ENCODE results near the gene PAQR5. TPM values are rescaled to one million over a fixed set of nuclear protein-coding genes. Genes with fewer than 3 reads are reported as not detected.

The PAQR5 gene
- total RNA-seq, 1 experiment from 2014 or later, result 9.4 TPM

- peaks cover 4% of the 10 kb centered on the region; the same call in 1 of the 2 replicates for H3K9me3 Mint-ChIP-seq
- peaks cover 28% of the 10 kb centered on the region for H3K4me1 Mint-ChIP-seq
- ChIA-PET POLR2A (no interaction called here), CTCF (interaction anchor here (1.2 to 1.3 kb wide), 2 partner anchors 10 to 66 kb away, joined by 3 to 4 read pairs; no protein-coding TSS in a partner anchor)
- no peak overlapping the region for H3K27ac Mint-ChIP-seq
- H3K27me3 Mint-ChIP-seq (ENCODE audit: low read depth), result no peaks in the 10 kb centered on the region
- no peak for TF ChIP-seq ZNF121 (CRISPR knock-in tag; IDR thresholded peaks at IDR 0.05)
- no peak for TF ChIP-seq ATF1 (CRISPR knock-in tag; IDR thresholded peaks at IDR 0.05)
- TF ChIP-seq, protein P1, sequence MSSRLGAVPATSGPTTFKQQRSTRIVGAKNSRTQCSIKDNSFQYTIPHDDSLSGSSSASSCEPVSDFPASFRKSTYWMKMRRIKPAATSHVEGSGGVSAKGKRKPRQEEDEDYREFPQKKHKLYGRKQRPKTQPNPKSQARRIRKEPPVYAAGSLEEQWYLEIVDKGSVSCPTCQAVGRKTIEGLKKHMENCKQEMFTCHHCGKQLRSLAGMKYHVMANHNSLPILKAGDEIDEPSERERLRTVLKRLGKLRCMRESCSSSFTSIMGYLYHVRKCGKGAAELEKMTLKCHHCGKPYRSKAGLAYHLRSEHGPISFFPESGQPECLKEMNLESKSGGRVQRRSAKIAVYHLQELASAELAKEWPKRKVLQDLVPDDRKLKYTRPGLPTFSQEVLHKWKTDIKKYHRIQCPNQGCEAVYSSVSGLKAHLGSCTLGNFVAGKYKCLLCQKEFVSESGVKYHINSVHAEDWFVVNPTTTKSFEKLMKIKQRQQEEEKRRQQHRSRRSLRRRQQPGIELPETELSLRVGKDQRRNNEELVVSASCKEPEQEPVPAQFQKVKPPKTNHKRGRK (CRISPR knock-in tag; IDR thresholded peaks at IDR 0.05; ENCODE audit: borderline replicate concordance), result no peak
- TF ChIP-seq GABPB1 (CRISPR knock-in tag; IDR thresholded peaks at IDR 0.05), result no peak
- TF ChIP-seq SMAD4 (CRISPR knock-in tag; IDR thresholded peaks at IDR 0.05), result no peak
- TF ChIP-seq ESRRA (CRISPR knock-in tag; IDR thresholded peaks at IDR 0.05; ENCODE audit: borderline replicate concordance), result no peak
- TF ChIP-seq ZNF416 (CRISPR knock-in tag; IDR thresholded peaks at IDR 0.05), result no peak
- TF ChIP-seq ATF6 (CRISPR knock-in tag; IDR thresholded peaks at IDR 0.05), result no peak
- TF ChIP-seq SMAD3 (CRISPR knock-in tag; IDR thresholded peaks at IDR 0.05; ENCODE audit: borderline replicate concordance), result no peak
- TF ChIP-seq E2F1 (CRISPR knock-in tag; IDR thresholded peaks at IDR 0.05), result no peak
- TF ChIP-seq IRF2 (CRISPR knock-in tag; IDR thresholded peaks at IDR 0.05; ENCODE audit: borderline replicate concordance, low read depth), result no peak
- no peak for TF ChIP-seq FOXK1 (CRISPR knock-in tag; IDR thresholded peaks at IDR 0.05)
- no peak for DNase-seq (ENCODE audit: low spot score)
- no peak for ATAC-seq
- H3K4me3 Mint-ChIP-seq, result no peak overlapping the region
- peaks cover 3% of the 10 kb centered on the region; the same call in 1 of the 2 replicates for H3K36me3 Mint-ChIP-seq
These were observed 30.0 kb downstream of the PAQR5 start for GRCh38 chr15:69328739-69329138.

GRCh38 chr15:69337138-69337537, 38.4 kb downstream of the PAQR5 start:
- Mint-ChIP-seq H3K4me3 (no peak overlapping the region), H3K9me3 (peaks cover 19% of the 10 kb centered on the region), H3K27me3 (ENCODE audit: low read depth) (no peaks in the 10 kb centered on the region), H3K27ac (no peak overlapping the region), H3K36me3 (peaks cover 23% of the 10 kb centered on the region), H3K4me1 (peaks cover 11% of the 10 kb centered on the region)
- no peak for DNase-seq (ENCODE audit: low spot score)
- ChIA-PET CTCF (no interaction called here), POLR2A (no interaction called here)
- no peak for ATAC-seq
- TF ChIP-seq ZNF671 (CRISPR knock-in tag; IDR thresholded peaks at IDR 0.05) (no peak), GRHL2 (CRISPR knock-in tag; IDR thresholded peaks at IDR 0.05; ENCODE audit: insufficient replicate concordance, severe bottlenecking) (no peak), ETV6 (CRISPR knock-in tag; IDR thresholded peaks at IDR 0.05) (no peak), ZNF138 (CRISPR knock-in tag; conservative IDR thresholded peaks at IDR 0.05) (no peak)
- TF ChIP-seq, protein P2, sequence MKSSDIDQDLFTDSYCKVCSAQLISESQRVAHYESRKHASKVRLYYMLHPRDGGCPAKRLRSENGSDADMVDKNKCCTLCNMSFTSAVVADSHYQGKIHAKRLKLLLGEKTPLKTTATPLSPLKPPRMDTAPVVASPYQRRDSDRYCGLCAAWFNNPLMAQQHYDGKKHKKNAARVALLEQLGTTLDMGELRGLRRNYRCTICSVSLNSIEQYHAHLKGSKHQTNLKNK (CRISPR knock-in tag; IDR thresholded peaks at IDR 0.05), result no peak
- TF ChIP-seq, protein P1 (CRISPR knock-in tag; IDR thresholded peaks at IDR 0.05; ENCODE audit: borderline replicate concordance), result no peak

Measured in WTC11 (cell line).